Colon (tissue), 2 donors: ENCODE results near the gene RNF2.
"Not testable (repeated sequence)": the region's sequence is repeated elsewhere in the genome, so short reads cannot be mapped to it uniquely, and the experiment has no call there.

Experiments used
- FAIRE-seq: peaks from 2 replicates; lab custom pipeline; 2012; peaks lifted over from hg19 to GRCh38; lab: Jason Lieb, UNC
- donor health status: control.
- donor health status: control.

The RNF2 gene

DNA sequence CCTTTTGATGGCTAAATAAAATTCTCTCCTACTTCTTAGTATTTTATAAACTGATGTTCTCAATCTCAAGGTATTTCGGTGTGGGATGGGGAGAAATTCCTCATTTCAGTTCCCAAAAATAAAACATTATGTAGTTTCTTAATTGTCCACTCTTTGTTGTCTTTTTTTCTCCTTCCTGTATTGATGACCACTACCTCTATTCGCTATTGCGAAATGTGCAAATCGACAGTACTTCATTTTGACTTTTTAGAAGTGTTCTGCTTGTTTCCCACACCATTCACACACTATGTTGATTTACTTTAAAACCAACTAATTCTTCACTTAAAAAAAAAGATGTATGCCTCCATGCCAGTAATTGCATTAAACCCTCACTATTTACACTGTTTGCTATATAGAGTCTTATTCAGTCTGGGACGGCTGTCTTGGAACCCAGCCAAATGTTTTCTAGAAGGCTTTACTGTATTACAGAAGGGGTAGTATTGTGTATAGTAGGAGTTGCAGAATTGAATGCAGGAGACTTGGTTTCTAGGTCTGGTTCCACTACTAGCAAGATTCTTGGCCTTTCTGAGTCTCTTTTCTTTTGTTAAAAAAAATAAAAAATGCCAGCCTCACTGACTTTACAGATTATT, 5.6 kb downstream of the RNF2 start:
- FAIRE-seq: no peak

DNA sequence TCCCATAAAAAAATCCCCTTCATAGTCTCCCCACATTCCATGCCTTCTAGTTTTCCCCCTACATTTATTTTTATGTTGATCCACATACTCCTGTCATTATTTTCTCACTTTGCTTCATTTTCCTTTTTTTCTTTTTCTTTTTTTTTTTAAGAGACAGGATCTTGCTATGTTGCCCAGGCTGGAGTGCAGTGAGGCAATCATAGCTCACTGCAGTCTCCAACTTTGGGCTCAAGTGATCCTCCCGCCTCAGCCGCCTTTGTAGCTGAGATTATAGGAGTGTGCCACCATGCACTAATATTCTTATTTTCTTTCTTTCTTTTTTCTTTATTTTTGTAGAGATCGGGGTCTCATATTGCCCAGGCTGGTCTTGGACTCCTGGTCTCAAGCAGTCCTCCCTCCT, 7.8 kb downstream of the RNF2 start:
- FAIRE-seq: no peak

DNA sequence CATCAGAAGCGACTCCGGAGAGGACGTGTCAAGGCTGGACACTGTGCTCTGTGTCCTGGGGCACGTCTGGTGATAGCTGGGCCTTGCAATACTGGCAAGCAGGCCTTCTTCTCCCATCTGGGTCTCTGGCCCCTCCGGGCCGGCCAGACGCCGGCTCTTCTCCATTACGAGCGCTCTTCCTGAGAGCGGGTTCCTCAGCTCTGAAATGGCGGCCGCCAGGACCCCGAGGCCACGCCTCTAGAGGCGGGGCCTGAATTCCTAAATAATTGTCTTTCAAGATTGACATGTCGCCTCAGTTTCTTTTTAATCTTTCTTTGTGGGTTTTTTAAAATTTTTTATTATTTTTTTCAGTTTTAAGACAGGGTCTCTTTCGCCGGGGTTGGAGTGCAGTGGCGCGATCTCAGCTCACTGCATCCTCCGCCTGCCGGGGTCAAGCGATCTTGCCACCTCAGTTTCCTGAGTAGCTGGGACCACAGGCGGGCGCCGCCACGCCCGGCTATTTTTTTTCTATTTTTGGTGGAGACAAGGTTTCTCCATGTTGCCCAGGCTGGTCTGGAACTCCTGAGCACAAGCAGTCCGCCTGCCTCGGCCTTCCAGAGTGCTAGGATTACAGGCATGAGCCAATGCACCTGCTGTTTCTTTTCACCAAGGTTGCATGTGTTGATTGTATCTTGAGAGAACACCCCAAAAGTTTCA, 9.2 kb downstream of the RNF2 start:
- no peak for FAIRE-seq

DNA sequence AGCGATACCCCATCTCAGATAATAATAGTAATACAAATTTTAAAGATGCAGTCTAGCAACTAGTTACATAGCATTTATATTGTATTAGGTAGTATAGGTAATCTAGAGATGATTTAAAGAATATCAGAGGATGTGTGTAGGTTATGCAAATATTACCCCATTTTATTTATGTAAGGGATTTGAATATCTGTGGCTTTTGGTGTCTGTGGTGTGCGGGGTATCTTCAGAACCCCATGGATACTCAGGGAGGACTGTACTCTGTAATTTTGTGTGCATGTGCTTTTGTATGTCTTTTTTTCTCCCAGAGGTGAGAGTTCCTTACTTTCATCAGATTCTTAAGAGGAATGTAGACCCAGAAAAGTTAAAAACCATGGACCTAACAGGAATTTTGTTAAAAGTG, 12.8 kb downstream of the RNF2 start:
- FAIRE-seq: no peak

DNA sequence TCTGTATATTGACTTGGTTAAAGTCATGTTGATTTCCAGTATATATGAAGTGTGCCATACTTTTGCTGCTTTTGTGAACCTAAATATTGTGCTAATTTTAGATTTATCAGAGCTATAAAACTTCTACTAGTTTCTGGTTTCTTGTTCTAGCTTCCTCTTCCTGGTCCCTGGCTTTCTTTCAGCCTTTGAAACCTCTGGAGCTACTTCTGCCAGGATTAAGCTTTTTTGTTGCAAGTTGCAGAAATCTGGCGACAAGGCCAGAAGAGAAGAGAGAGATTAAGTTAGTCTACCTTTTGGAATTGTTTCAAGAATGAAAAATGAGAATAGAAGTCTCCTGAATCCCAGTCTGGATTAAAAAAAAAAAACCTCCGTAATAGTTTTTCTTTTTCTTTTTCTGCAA, 13.5 kb downstream of the RNF2 start:
- no peak for FAIRE-seq

DNA sequence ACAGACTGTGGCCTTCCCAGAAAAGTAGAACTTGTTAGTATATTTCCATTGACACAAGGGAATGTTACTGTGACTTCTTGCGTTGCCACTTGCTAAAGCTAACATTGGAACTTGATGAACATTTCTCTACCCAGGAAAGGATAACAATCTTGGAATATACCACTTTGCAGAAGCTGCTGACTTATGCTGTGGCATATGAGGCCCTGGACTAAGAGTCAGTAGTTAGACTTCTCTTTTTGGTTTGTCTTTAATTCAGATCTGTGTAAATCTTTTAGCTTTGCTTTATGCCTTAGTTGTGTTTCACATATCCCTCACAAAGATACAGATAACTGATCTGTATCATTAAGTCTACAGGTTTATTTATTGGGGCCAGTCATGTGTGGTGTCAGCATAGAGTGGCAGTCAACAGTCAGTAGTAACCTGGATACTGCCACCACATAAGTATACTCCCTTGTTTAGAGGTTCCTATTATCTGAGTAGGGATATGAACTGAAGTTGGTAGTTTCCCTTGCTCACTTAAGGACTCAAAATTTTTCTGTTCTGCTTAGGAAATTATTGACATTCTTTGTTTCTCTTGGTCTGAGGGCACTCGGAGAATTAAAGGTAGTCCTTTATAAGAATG, 14.7 kb downstream of the RNF2 start:
- no peak for FAIRE-seq

DNA sequence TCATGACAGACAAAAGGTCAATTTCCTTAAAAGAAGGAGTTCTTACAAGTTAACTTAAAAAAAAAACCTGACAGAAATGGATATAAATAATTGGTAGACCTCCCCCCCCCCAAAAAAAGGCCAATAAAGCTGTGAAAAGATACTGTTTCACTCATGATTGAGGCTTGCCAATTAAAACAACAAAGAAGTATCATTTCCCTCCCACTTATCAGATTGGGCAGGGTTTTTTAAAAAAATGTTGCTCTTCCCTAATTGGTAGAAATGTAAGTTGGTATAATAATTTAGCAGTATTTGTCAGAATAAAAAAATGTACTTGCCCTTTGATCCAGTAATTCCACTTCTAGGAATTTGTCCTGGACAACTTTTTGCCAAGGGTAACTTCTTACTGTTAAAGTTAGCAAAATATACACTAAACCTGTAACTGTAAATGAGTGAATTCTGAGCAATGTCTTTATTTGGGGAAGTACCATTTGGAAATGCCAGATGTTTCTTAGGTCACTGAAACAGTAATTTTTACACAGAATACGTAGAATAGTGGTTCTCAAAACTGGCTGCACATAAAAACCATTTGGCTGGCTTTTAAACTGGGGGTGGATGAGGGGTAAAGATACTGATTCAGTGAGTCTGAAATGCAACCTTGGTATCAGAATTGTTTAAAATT, 17.5 kb downstream of the RNF2 start:
- no peak for FAIRE-seq

DNA sequence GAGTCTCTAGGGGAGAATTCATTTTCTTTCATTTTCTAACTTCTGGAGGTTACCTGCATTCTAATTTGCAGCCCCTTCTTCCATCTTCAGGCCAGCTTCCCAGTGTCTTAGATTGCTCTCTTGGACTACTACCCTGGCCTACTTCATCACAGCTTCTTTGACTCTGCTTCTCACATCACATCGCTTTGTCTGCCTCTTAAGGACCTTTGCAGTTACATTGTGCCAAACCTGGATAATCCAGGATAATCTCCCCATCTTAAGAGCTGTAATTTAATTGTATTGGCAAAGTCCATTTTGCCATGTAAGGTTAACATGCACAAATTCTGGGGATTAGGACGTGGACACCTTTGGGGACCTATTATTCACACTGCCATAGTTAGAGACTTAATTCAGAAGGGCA, 18.4 kb downstream of the RNF2 start:
- FAIRE-seq: no peak

DNA sequence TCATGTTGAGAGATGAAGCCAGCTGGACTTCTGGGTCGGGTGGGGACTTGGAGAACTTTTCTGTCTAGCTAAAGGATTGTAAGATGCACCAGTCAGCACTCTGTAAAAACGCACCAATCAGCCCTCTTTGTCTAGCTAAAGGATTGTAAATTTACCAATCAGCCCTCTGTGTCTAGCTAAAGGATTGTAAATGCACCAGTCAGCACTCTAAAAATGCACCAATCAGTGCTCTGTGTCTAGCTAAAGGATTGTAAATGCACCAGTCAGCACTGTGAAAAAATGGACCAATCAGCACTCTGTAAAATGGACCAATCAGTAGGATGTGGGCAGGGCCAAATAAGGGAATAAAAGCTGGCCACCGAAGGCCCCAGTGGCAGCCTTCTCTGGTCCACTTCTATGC, 19.6 kb downstream of the RNF2 start:
- not testable (repeated sequence) for FAIRE-seq

DNA sequence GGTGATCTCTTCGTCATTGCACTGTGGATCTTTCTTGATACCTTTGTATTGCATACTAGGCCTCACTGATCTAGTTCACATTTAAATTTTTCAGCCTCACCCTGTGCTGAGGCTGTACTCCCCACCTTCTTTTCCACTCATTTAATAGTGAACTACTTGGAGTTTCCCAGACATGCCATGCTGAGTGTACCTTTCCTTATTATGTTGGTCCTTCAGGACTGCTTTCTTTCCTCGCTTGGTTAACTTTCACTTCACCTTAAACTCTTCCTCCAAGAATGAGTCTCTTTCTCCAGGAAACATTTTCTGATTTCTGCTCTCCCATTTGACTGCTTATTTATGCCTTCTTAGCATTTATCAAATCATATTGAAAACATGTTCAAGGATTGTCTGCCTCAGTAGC, 20.8 kb downstream of the RNF2 start:
- FAIRE-seq: no peak

DNA sequence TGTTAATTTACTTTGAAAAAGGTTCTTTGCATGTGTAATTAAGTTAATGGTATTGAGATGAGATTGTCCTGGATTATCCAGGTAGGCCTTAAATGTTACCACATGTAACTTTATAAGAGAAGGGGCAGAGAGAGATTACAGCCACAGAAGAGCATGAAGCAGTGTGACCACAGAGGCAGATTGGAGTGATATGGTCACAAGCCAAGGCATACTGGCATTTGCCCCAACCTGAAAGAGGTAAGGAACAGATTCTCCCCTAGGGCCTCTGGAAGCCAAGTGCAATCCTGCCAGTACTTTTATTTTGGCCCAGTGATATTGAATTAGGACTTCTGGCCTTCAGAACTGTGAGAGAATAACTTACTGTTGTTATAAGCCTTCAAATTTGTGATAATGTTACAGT, 23.0 kb downstream of the RNF2 start:
- FAIRE-seq: no peak

DNA sequence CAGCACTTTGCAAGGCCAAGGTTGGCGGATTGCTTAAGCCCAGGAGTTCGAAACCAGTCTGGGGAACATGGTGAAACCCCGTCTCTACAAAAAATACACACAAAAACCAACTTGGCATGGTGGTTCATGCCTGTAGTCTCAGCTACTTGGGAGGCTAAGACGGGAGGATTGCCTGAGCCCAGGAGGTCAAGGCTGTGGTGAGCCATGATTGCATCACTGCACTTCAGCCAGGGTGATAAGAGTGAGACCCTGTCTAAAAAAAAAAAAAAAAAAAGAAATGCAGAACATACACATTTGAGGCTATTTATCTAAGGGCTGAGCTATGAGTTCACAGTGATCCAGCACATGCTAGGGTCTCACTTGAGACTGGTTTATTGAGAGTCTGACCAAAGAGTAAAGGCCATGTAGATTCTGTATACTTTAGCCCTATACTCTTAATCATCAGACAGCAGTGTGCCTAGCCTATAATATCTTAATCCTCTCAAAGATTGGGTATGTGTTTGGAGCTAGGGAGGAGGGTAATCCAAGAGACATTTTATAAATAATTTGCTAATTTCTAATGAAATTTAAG, 23.9 kb downstream of the RNF2 start:
- FAIRE-seq: no peak

DNA sequence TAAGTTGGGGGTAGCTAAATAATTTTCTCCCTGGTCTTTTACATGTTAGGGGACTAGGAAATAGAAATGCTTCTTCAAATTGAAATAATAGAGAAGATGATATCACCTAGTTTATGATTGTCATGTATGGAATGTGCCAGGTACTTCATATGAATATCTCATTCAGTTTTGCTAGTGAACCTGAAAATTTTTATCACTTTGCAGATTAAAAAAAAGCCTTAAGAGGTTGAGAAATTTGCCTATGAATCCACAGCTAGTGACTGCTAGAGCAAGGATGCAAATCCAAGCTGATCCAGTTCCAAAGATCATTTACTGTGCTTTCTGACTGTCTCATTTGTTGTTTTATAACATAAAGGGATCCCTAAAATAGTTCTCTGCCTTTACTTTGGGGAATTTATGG, 24.7 kb downstream of the RNF2 start:
- FAIRE-seq: no peak

DNA sequence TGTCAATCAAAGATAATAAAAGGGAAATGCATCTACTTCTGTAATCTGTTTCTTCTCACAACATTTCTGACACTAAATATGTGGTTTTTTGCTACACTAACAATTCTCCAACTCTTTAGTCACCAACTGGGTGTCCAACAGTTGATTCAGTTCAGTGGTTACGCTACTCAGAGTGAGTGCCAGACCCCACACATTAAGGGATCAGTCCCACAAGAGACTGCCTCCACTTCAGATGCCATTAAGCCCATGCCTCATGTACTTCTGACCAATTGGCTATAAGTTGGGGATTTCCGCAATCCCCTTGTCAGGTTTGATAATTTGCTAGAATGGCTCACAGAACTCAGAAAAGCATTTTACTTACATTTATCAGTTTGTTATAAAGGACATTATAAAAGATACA, 28.4 kb downstream of the RNF2 start:
- FAIRE-seq: no peak

DNA sequence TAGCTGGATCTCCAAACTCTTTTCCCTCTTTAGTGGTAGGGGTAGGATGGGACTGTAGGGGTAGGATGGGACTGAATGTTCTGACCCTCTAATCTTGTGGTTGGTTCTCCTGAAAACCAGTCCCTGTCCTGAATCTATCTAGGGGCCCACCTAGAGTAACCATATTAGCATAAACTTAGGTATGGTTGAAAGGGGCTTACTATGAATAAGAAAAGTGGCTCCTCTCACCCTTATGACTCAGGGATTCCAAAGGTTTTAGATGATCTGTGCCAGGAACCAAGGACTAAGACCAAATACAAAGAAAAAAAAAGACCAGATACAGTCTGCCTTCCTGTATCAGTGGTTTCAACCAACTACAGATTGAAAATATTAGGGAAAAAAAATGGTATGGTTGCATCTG, 28.9 kb downstream of the RNF2 start:
- FAIRE-seq: no peak

DNA sequence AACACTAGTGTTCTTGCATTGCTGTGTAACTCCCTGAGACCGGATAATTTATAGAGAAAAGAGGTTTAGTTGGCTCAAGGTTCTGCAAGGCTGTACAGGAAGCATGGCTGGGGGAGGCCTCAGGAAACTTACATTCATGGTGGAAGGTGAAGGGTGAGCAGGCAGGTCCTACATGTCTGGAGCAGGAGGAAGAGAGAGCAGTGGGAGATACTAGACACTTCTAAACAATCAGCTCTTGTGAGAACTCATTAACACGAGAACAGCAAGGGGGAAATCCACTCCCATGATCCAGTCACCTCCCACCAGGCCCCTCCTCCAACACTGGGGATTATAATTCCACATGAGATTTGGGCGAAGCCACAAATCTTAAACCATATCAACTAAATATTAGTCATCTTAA, 30.1 kb downstream of the RNF2 start:
- no peak for FAIRE-seq

DNA sequence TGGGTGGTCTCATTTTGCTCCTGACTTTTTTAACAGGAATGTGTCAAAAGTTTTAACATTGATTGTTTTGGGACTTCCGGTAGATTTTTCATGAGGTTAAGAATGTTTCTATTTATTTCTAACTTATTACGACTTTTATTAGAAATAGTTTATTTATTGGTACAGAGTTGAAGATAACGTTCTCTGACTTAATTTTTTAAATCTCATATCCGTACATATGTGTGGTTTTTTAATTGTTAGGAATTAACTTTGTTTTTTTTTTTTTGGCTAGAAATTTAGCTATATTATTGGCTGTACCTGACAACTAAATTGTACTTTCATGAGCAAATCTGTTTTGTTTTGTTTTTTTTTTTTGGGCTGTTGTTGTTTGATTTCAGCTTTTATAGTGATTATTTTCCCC, 32.0 kb downstream of the RNF2 start:
- no peak for FAIRE-seq

DNA sequence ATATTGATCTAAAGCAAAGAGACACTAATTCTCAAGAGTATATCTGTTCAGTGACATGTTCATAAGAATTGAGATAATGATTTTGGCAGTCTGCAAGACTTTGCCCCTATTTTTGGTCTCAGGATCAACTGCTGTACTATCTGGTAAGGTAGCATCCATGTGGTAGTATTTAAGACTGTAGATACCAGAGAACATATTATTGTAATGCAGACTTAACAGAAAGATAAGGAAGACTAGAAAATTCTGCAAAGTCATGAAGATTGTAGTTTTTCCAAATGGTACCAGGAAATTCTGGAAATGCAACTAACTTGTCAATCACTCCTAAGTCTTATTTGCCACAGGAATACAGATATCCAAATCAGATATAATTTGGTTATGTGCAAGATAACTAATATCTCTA, 35.1 kb downstream of the RNF2 start:
- FAIRE-seq: no peak

DNA sequence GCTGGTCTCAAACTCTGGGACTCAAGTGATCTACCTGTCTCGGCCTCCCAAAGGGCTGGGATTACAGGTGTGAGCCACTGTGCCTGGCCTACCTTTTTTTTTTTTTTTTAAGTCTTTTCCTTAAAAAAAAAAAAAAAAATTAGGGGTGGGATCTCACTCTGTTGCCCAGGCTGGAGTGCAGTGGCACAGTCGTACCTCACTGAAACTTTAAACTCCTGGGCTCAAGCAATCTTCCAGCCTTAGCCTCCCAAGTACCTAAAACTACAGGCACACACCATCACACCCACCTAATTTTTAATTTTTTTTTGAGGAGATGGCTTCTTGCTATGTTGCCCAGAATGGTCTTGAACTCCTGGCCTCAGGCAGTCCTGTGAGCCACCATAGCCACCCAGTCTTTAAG, 38.5 kb downstream of the RNF2 start:
- no peak for FAIRE-seq

DNA sequence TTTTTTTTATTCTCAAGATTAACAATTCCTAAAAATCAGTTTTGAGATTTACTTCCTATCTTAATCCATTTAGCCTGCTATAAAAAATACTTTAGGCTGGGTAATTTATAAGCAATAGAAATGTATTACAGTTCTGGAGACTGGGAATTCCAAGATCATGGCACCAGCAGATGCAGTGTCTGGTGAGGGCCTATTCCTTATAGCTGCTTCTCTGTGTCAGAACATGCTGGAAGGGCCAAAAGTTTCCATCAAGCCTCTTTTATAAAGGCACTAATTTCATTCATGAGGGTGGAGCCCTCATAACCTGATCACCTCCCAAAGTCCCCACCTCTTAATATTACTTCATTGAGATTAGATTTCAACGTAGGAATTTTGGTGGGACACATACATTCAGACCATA, 41.7 kb downstream of the RNF2 start:
- FAIRE-seq: no peak

DNA sequence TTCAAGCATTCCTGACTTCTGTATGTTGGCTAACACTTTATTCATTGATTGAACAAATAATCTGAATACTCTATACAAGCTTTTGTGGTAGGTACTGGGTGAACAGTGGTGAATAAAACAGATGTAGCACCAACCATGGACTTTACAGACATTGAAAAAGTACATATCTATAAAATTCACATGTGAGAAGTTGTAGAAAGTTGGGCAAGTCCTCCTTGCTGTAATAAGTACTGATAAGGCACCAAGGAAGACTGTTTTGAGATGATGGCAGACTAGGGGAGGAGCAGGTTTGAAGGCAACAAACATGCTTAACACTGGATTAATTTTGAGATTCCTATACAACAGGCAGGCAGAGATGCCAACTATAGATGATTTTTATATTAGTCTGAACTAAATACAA, 42.4 kb downstream of the RNF2 start:
- no peak for FAIRE-seq

DNA sequence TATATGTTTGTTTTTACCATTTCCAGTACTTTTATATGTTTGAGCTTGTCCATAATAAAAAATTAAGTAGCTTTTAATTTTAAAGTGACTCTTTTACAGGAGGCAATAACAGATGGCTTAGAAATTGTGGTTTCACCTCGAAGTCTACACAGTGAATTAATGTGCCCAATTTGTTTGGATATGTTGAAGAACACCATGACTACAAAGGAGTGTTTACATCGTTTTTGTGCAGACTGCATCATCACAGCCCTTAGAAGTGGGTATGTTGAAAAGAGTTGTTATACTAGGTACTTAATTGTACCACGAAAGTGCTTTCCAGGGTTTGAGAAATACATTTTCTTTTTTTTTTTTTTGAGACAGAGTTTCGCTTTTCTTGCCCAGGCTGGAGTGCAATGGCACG, 46.1 kb downstream of the RNF2 start:
- FAIRE-seq: no peak

DNA sequence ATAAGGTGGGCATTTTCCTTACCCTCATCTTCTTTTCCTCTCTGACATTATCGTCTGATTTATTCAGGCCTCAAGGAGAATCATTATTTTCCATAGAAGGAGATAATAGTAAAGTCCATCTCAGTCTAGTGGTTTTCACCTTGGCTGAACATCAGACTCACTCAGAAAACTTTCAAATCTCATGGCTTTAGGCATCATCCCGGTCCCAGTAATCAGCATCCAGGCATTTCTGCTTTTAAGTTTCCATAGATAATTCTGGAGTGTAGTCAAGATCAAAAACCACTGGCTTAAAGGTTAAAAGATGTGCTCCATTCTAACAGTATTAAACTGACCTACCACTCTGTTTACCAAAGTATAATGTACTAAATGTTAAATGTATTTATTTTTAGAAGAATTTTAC, 49.4 kb downstream of the RNF2 start:
- no peak for FAIRE-seq
